K562 (cell line): Measurements from ENCODE around the gene ADRA2B. TPM values are rescaled to one million over a fixed set of nuclear protein-coding genes. Genes with fewer than 3 reads are reported as not detected.

Experiments
- ATAC-seq: fragments of 200-7000 bp; cut with Tn5 transposase; 3 replicates; pipeline ENCODE4 v1.9.1; 2020; ENCODE audit warnings: moderate library complexity
- BruUV-seq: library from RNA; stranded (reverse); fragments of 400-500 nt; replicated peaks from 2 replicates; lab custom pipeline; 2021; lab: Mats Ljungman, UMichigan
- CTCF ChIA-PET: fragments of 300-600 bp; formaldehyde crosslinking; extraction: SDS; loops from one replicate; lab custom pipeline; 2021; ENCODE audit warnings: low intra/inter-chr PET ratio; lab: Yijun Ruan, JAX
- POLR2A ChIA-PET: fragments of 300-600, 350-650 bp; sonication (Branson Sonifier 250); formaldehyde crosslinking; extraction: SDS; loops from one replicate; lab custom pipeline; 2021; ENCODE audit warnings: antibody characterized with exemption, inconsistent platforms; lab: Yijun Ruan, JAX
- DNase-seq, 4 experiments: peaks; one replicate each; pipeline versions ENCODE4 v3.0.0 to v3.0.0-alpha.2; 2011 to 2018; ENCODE audit warnings: low spot score in 3 of 4, mixed read lengths in 3 of 4; ENCODE audit errors: extremely low read depth in 1 of 4
- FAIRE-seq: peaks from 2 replicates; lab custom pipeline; 2011; peaks lifted over from hg19 to GRCh38; lab: Jason Lieb, UNC
- H2AFZ ChIP-seq: 2 replicates; pipeline ENCODE4 v1.6.0; 2011; ENCODE audit warnings: low read depth, low read length, control low read depth, inconsistent platforms
- H3K27ac ChIP-seq: fragments of 200-600 bp; 3 replicates; pipeline ENCODE4 v1.8.0; 2011; ENCODE audit warnings: low read depth, mild to moderate bottlenecking, control low read depth, inconsistent platforms, low read length, moderate library complexity, mixed read lengths; ENCODE audit errors: extremely low read depth
- H3K27me3 ChIP-seq, 2 experiments: fragments of 300-600 bp in 1 of 2; 2 replicates in 1 of 2; 3 replicates in 1 of 2; pipeline versions ENCODE4 v1.6.0 to v1.8.0; 2011; ENCODE audit warnings: inconsistent platforms in 2 of 2, low read length in 2 of 2, mild to moderate bottlenecking in 1 of 2, mixed read lengths in 1 of 2, moderate library complexity in 1 of 2; ENCODE audit not compliant: control insufficient read depth in 2 of 2, insufficient read depth in 2 of 2
- H3K36me3 ChIP-seq: fragments of 300-600 bp; 3 replicates; pipeline ENCODE4 v1.8.0; 2011; ENCODE audit warnings: mild to moderate bottlenecking, low read length, inconsistent platforms; ENCODE audit not compliant: control insufficient read depth, insufficient read depth
- H3K4me1 ChIP-seq, 2 experiments: fragments of 200-600 bp in 1 of 2; replicated peaks in 1 of 2; 2 replicates in 1 of 2; 3 replicates in 1 of 2; pipeline versions ENCODE4 v1.5.1 to v1.8.0; 2011; ENCODE audit warnings: inconsistent platforms in 2 of 2, low read length in 2 of 2, mild to moderate bottlenecking in 1 of 2, mixed read lengths in 1 of 2, moderate library complexity in 1 of 2; ENCODE audit not compliant: control insufficient read depth in 2 of 2, insufficient read depth in 2 of 2
- H3K4me2 ChIP-seq: 2 replicates; pipeline ENCODE4 v1.6.1; 2011; ENCODE audit warnings: low read length, control low read depth, inconsistent platforms, mixed read lengths; ENCODE audit not compliant: insufficient read depth
- H3K4me3 ChIP-seq: fragments of 200-600 bp; sonication (generic), shearing (Covaris generic); 2 replicates; pipeline ENCODE4 v1.5.1; 2016; ENCODE audit warnings: control low read depth, inconsistent platforms
- H3K79me2 ChIP-seq: fragments of 200-600 bp; 3 replicates; pipeline ENCODE4 v1.8.0; 2011; ENCODE audit warnings: low read length, inconsistent platforms; ENCODE audit not compliant: control insufficient read depth, insufficient read depth
- H3K9ac ChIP-seq, 2 experiments: 2 replicates each; pipeline versions ENCODE4 v1.6.0 to v1.6.1; 2011; ENCODE audit warnings: low read depth in 2 of 2, low read length in 2 of 2, control low read depth in 1 of 2, inconsistent platforms in 1 of 2, mild to moderate bottlenecking in 1 of 2, mixed read lengths in 1 of 2; ENCODE audit not compliant: insufficient read depth in 1 of 2
- H3K9me1 ChIP-seq: one replicate; pipeline ENCODE4 v1.6.0; 2011; ENCODE audit warnings: inconsistent platforms, mild to moderate bottlenecking, low read length, moderate library complexity; ENCODE audit not compliant: control insufficient read depth, insufficient read depth
- H3K9me3 ChIP-seq: replicated peaks from 2 replicates; pipeline ENCODE4 v1.5.1; 2011; ENCODE audit warnings: low read depth, low read length, inconsistent platforms; ENCODE audit not compliant: control insufficient read depth, insufficient read depth
- H4K20me1 ChIP-seq: replicated peaks from 2 replicates; pipeline ENCODE4 v1.6.1; 2011; ENCODE audit warnings: low read length, inconsistent platforms, mixed read lengths; ENCODE audit not compliant: control insufficient read depth, insufficient read depth
- BRF2 ChIP-seq: IDR thresholded peaks from 3 replicates; pipeline ENCODE4 v1.6.1; 2011; ENCODE audit warnings: borderline replicate concordance, mild to moderate bottlenecking; ENCODE audit not compliant: insufficient read length, insufficient read depth
- CBX1 ChIP-seq: sonication (generic); IDR thresholded peaks from 2 replicates; pipeline ENCODE4 v1.6.1; 2016; ENCODE audit warnings: antibody characterized with exemption, low read depth, mild to moderate bottlenecking
- GATAD2B ChIP-seq: fragments of 450-650 bp; IDR thresholded peaks from 2 replicates; pipeline ENCODE4 v1.6.1; 2017; ENCODE audit warnings: mild to moderate bottlenecking, borderline replicate concordance
- HDGF ChIP-seq: fragments of 450-650 bp; IDR thresholded peaks from 2 replicates; pipeline ENCODE4 v1.6.1; 2016
- HNRNPUL1 ChIP-seq: fragments of 200-400 bp; formaldehyde crosslinking; IDR thresholded peaks from 2 replicates; pipeline ENCODE4 v1.6.1; 2017; ENCODE audit warnings: low read length
- ZFP30 ChIP-seq: fragments of 250-450 bp; sonication (Bioruptor Pico); IDR thresholded peaks from 2 replicates; pipeline ENCODE4 v1.8.0; 2022; ENCODE audit warnings: moderate library complexity, mild to moderate bottlenecking, inconsistent platforms, borderline replicate concordance
- ZNF143 ChIP-seq: sonication (generic); formaldehyde crosslinking; IDR thresholded peaks from 2 replicates; pipeline ENCODE4 v1.9.0; 2022; ENCODE audit warnings: mild to moderate bottlenecking, missing genetic modification reagents
- ZNF282 ChIP-seq: sonication (generic); formaldehyde crosslinking; IDR thresholded peaks from 2 replicates; pipeline ENCODE4 v1.8.1; 2023; ENCODE audit warnings: missing genetic modification reagents
- ZNF324 ChIP-seq: fragments of 250-450 bp; sonication (Bioruptor Pico); IDR thresholded peaks from 2 replicates; pipeline ENCODE4 v1.4.0; 2020; ENCODE audit warnings: mild to moderate bottlenecking
- ZNF75A ChIP-seq: fragments of 450-650 bp; formaldehyde crosslinking; IDR thresholded peaks from 2 replicates; pipeline ENCODE4 v1.4.0; 2020; ENCODE audit warnings: mild to moderate bottlenecking
- WGBS: fragments of 100-300 bp; shearing (Covaris generic); methylation state at CpG from one replicate; pipeline ENCODE4 v1.1.6; 2016; ENCODE audit warnings: low coverage, mixed read lengths; ENCODE audit not compliant: insufficient coverage; ENCODE audit errors: missing lambda C conversion rate; 5-methylcytosine and 5-hydroxymethylcytosine counted together
- in situ Hi-C: fragments of 300-500 bp; cut with MboI; formaldehyde crosslinking; loops from 4 replicates; pipeline ENCODE4 v1.15.0; 2018; ENCODE audit warnings: inconsistent platforms, mixed read lengths
- intact Hi-C: fragments of 100-400 bp; cut with micrococcal nuclease; formaldehyde crosslinking; loops from 2 replicates; pipeline ENCODE4 v1.14.2; 2022
- polyA plus RNA-seq, 8 experiments: library from polyadenylated mRNA; depleted of rRNA in 4 of 8; stranded (reverse) in 5 of 8; unstranded in 3 of 8; fragments of >200 nt; fragmentation: Nextera tagmentation in 2 of 8; fragmentation: Illumina TruSeq in 1 of 8; extraction: Ambion mirVana in 2 of 8; extraction: Trizol in 1 of 8; gene quantifications; 2 replicates each; pipeline versions ENCODE4 v1.2.1 to v1.2.3, GENCODE V29; 2011 to 2014; ENCODE audit warnings: inconsistent platforms in 1 of 8, missing spikeins in 1 of 8
- total RNA-seq, 7 experiments: library from RNA; depleted of rRNA in 6 of 7; stranded (reverse); fragments of >200 nt in 6 of 7; fragmentation: Illumina TruSeq in 2 of 7; extraction: Trizol in 2 of 7; gene quantifications; 2 replicates each; pipeline versions ENCODE4 v1.2.1 to v1.2.3, GENCODE V29; 2011 to 2021; ENCODE audit warnings: low replicate concordance in 1 of 7

Gene ADRA2B
- total and polyA plus RNA-seq, 9 of the 15 experiments (the other 6 are each of a cell fraction or from before 2014, with no cell fraction given) = not detected

GRCh38 chr2:96105994-96106715 is 10.2 kb downstream of the ADRA2B start:
- DNase-seq = no peak
- Histone ChIP-seq H4K20me1 (no peaks in the 10 kb centered on the region), H3K9me1 (no peaks in the 10 kb centered on the region), H3K4me1 (peaks cover 0 to 5% of the 10 kb centered on the region in 2 experiments; a peak in 2 of 5 replicates), H3K4me2 (no peak overlapping the region), H3K4me3 (no peak overlapping the region), H2AFZ (no peak overlapping the region), H3K27me3 (peaks cover 0 to 53% of the 10 kb centered on the region in 2 experiments; a peak in 3 of 5 replicates), H3K36me3 (no peaks in the 10 kb centered on the region), H3K27ac (no peak overlapping the region), H3K9me3 (no peaks in the 10 kb centered on the region), H3K9ac (no peak overlapping the region), H3K79me2 (no peaks in the 10 kb centered on the region)
- BruUV-seq = no TSS peak
- ChIA-PET CTCF (no interaction called here), POLR2A (no interaction called here)
- no peak for TF ChIP-seq ZFP30 (CRISPR knock-in tag)
- TF ChIP-seq ZNF282 = no peak
- no peak for TF ChIP-seq ZNF143 (CRISPR knock-in tag)
- TF ChIP-seq ZNF75A = no peak
- no peak for TF ChIP-seq HNRNPUL1
- no peak for TF ChIP-seq HDGF
- TF ChIP-seq BRF2 = no peak
- TF ChIP-seq GATAD2B = no peak
- no peak for TF ChIP-seq ZNF324
- no peak for TF ChIP-seq CBX1
- ATAC-seq = no peak
- in situ Hi-C loops (no loop called here), intact Hi-C loops (no loop called here)
- WGBS = 2% methylated on average over 8 of the region's 8 CpGs
- FAIRE-seq = no peak
